DMS79 (cell line): ENCODE measurements around the gene ANAPC7.
"Not testable (repeated sequence)": the region's sequence is repeated elsewhere in the genome, so short reads cannot be mapped to it uniquely, and the experiment has no call there.

Source experiments
- DNase-seq: peaks from one replicate; lab custom pipeline; 2025; lab: John Stamatoyannopoulos, UW

Gene ANAPC7

GRCh38 chr12:110373962-110374611 is 29.4 kb downstream of the ANAPC7 start:
- no peak for DNase-seq

GRCh38 chr12:110373425-110373824 is 30.1 kb downstream of the ANAPC7 start:
- DNase-seq = no peak

GRCh38 chr12:110373025-110373424 is 30.5 kb downstream of the ANAPC7 start:
- no peak for DNase-seq

GRCh38 chr12:110372056-110372425 is 31.5 kb downstream of the ANAPC7 start:
- no peak for DNase-seq

- DNase-seq = peak; percentile 74
Observed at GRCh38 chr12:110371408-110372055, 32.0 kb downstream of the ANAPC7 start.

GRCh38 chr12:110370732-110371231 is 32.7 kb downstream of the ANAPC7 start:
- peak; percentile 6 for DNase-seq

GRCh38 chr12:110369992-110370391 is 33.5 kb downstream of the ANAPC7 start:
- no peak for DNase-seq

- DNase-seq = no peak
Observed at GRCh38 chr12:110367181-110367864, 36.2 kb downstream of the ANAPC7 start.

- DNase-seq = no peak
Observed at GRCh38 chr12:110366321-110367142, 37.0 kb downstream of the ANAPC7 start.

GRCh38 chr12:110365489-110366320 is 37.8 kb downstream of the ANAPC7 start:
- no peak for DNase-seq

GRCh38 chr12:110361216-110361615 is 42.3 kb downstream of the ANAPC7 start:
- DNase-seq = no peak

GRCh38 chr12:110358384-110359097 is 45.0 kb downstream of the ANAPC7 start:
- DNase-seq = not testable (repeated sequence)

- DNase-seq = no peak
Observed at GRCh38 chr12:110355073-110355472, 48.4 kb downstream of the ANAPC7 start.

GRCh38 chr12:110354172-110354780 is 49.2 kb downstream of the ANAPC7 start:
- DNase-seq = no peak

- no peak for DNase-seq
Observed at GRCh38 chr12:110353211-110353965, 50.1 kb downstream of the ANAPC7 start.

GRCh38 chr12:110352401-110352800 is 51.1 kb downstream of the ANAPC7 start:
- DNase-seq = no peak

GRCh38 chr12:110351119-110351518 is 52.4 kb downstream of the ANAPC7 start:
- DNase-seq = no peak

GRCh38 chr12:110349514-110350151 is 53.9 kb downstream of the ANAPC7 start:
- DNase-seq = no peak

GRCh38 chr12:110349096-110349495 is 54.4 kb downstream of the ANAPC7 start:
- no peak for DNase-seq
